SK-N-SH treated with all-trans-retinoic acid at 6 μM for 48 hours (cell line): ENCODE results near the gene CAST.

Experiments used
- ATAC-seq: fragments of 200-7000 bp; cut with Tn5 transposase; 3 replicates; pipeline ENCODE4 v1.9.1; 2020; ENCODE audit warnings: mild to moderate bottlenecking, moderate library complexity
- ARNTL ChIP-seq: fragments of 450-650 bp; formaldehyde crosslinking; IDR thresholded peaks from 2 replicates; pipeline ENCODE4 v1.5.0; 2020; ENCODE audit warnings: low read depth, mild to moderate bottlenecking, moderate library complexity, borderline replicate concordance
- BACH2 ChIP-seq: fragments of 250-450 bp; sonication (Bioruptor Pico); IDR thresholded peaks from 2 replicates; pipeline ENCODE4 v1.9.0; 2021; ENCODE audit warnings: mild to moderate bottlenecking, borderline replicate concordance
- CREB5 ChIP-seq: fragments of 250-450 bp; sonication (Bioruptor Pico); IDR thresholded peaks from 2 replicates; pipeline ENCODE4 v1.5.1; 2020; ENCODE audit warnings: low read depth, mild to moderate bottlenecking, moderate library complexity
- CSDC2 ChIP-seq: fragments of 250-450 bp; sonication (Bioruptor Pico); IDR thresholded peaks from 2 replicates; pipeline ENCODE4 v1.5.0; 2020; ENCODE audit warnings: mild to moderate bottlenecking, moderate library complexity
- ESRRG ChIP-seq: fragments of 250-450 bp; sonication (Bioruptor Pico); IDR thresholded peaks from 2 replicates; pipeline ENCODE4 v1.6.1; 2021; ENCODE audit warnings: mild to moderate bottlenecking
- ISL1 ChIP-seq: fragments of 250-450 bp; sonication (Bioruptor Pico); IDR thresholded peaks from 2 replicates; pipeline ENCODE4 v2.1.2; 2022; ENCODE audit warnings: mild to moderate bottlenecking, moderate library complexity
- PATZ1 ChIP-seq: fragments of 250-450 bp; sonication (Bioruptor Pico); IDR thresholded peaks from 2 replicates; pipeline ENCODE4 v1.8.0; 2020; ENCODE audit warnings: mild to moderate bottlenecking, moderate library complexity, borderline replicate concordance
- PPARA ChIP-seq: fragments of 250-450 bp; sonication (Bioruptor Pico); IDR thresholded peaks from 2 replicates; pipeline ENCODE4 v1.5.0; 2020; ENCODE audit warnings: mild to moderate bottlenecking, borderline replicate concordance
- TOX ChIP-seq: fragments of 250-450 bp; sonication (Bioruptor Pico); IDR thresholded peaks from 2 replicates; pipeline ENCODE4 v1.8.0; 2021; ENCODE audit warnings: mild to moderate bottlenecking, moderate library complexity, borderline replicate concordance
- TSHZ2 ChIP-seq: fragments of 250-450 bp; sonication (Bioruptor Pico); IDR thresholded peaks from 2 replicates; pipeline ENCODE4 v1.5.0; 2020; ENCODE audit warnings: mild to moderate bottlenecking, moderate library complexity
- ZC3H10 ChIP-seq: fragments of 250-450 bp; sonication (Bioruptor Pico); IDR thresholded peaks from 2 replicates; pipeline ENCODE4 v1.5.1; 2021; ENCODE audit warnings: mild to moderate bottlenecking, moderate library complexity
- ZFP30 ChIP-seq: fragments of 450-650 bp; formaldehyde crosslinking; IDR thresholded peaks from 2 replicates; pipeline ENCODE4 v1.5.0; 2022; ENCODE audit warnings: mild to moderate bottlenecking, moderate library complexity
- ZNF565 ChIP-seq: fragments of 450-650 bp; formaldehyde crosslinking; conservative IDR thresholded peaks from 2 replicates; pipeline ENCODE4 v1.5.0; 2020; ENCODE audit warnings: low read depth, mild to moderate bottlenecking, moderate library complexity
- ZNF70 ChIP-seq: fragments of 450-650 bp; formaldehyde crosslinking; IDR thresholded peaks from 2 replicates; pipeline ENCODE4 v1.5.0; 2020; ENCODE audit warnings: mild to moderate bottlenecking, moderate library complexity
- TF ChIP-seq, protein P1 (sequence below): fragments of 250-450 bp; sonication (Bioruptor Pico); IDR thresholded peaks from 2 replicates; pipeline ENCODE4 v1.8.0; 2021; ENCODE audit warnings: low read depth, mild to moderate bottlenecking, moderate library complexity, borderline replicate concordance

Gene CAST

DNA sequence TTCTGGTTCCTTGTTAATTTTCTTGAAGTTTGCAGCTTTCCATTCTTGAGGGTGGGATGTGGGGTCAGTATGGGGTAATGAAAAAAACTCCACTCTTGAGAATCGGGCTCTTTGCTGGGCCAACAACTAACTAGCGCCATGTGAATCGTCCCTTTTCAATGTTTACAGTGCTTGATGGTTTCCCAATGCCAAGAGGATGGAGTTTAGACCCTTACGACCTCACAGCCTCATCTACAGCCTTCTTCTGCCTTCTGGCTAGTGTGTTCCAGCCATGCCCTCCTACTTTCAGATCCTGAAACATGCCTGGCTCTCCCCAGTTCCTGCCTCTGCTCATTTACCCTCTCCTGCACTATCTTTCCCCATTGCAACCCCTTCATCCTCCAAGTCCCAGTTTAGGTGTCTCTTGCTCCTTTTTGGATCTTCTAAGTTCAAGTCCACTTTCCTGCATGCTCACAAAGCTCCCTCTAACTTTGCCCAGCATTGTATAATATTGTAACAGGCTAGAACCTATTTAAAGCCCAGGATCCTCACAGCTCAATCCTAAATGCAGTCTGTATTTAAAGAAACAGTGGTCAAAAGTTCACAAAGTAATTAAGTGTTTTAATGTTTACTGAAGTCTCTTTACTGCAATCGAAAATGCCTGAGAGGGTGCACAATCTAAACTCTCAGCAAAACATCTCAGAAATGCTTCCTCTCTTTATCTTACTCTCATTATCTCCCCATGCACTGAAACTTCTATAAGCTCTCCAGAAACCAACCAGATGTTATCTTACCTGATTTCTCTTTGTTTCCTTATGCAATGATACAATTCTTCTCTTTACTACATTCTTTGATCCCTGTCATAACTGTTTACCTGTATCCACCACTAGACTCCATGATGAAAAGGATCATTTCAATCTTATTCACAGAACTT lies 20.6 kb upstream of the CAST start:
- TF ChIP-seq, protein P1, sequence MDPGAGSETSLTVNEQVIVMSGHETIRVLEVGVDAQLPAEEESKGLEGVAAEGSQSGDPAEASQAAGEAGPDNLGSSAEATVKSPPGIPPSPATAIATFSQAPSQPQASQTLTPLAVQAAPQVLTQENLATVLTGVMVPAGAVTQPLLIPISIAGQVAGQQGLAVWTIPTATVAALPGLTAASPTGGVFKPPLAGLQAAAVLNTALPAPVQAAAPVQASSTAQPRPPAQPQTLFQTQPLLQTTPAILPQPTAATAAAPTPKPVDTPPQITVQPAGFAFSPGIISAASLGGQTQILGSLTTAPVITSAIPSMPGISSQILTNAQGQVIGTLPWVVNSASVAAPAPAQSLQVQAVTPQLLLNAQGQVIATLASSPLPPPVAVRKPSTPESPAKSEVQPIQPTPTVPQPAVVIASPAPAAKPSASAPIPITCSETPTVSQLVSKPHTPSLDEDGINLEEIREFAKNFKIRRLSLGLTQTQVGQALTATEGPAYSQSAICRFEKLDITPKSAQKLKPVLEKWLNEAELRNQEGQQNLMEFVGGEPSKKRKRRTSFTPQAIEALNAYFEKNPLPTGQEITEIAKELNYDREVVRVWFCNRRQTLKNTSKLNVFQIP (CRISPR knock-in tag), result no peak
- TF ChIP-seq CSDC2 (CRISPR knock-in tag) (no peak), ZC3H10 (CRISPR knock-in tag) (no peak), ARNTL (CRISPR knock-in tag) (no peak), CREB5 (CRISPR knock-in tag) (no peak), TOX (CRISPR knock-in tag) (no peak), PATZ1 (CRISPR knock-in tag) (no peak), ZNF70 (no peak), ZFP30 (CRISPR knock-in tag) (no peak), ESRRG (CRISPR knock-in tag) (no peak), ISL1 (no peak), ZNF565 (no peak)
- no peak for ATAC-seq

DNA sequence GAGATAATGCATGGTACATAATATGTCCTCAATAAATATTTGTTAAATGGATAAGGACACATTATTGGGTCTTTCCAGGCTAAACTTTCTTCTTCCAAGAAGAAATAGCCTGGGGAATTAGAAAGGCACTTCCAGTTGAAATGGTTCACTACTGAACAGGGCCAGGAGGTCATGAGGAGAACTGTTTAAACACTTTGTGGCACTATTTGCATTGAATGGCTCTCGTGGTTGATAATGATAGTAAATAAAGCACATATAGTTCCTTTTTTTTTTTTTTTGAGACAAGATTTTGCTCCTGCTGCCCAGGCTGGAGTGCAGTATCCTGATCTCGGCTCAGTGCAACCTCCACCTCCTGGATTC lies 19.9 kb upstream of the CAST start:
- no peak for TF ChIP-seq PATZ1 (CRISPR knock-in tag)
- TF ChIP-seq ZFP30 (CRISPR knock-in tag), result no peak
- TF ChIP-seq ZC3H10 (CRISPR knock-in tag), result no peak
- TF ChIP-seq PPARA, result no peak
- no peak for TF ChIP-seq TSHZ2 (CRISPR knock-in tag)
- TF ChIP-seq, protein P1 (CRISPR knock-in tag), result no peak

DNA sequence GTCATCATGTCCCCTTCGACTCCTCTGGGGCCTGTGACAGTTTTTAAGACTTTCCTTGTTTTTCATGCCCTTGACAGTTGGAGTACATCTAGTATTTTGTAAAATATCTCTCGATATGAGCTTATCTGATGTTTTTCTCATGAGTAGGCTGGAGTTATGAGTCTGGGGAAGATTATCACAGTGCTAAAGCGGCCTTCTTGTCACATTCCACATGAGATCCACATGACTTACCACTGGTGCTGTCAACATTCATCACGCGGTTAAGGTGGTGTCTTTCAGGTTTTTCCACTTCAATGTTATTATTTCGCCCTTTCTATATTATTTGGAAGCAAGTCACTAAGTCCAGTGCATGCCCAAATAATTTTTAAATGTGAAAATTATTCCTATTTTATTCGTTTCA lies 17.1 kb upstream of the CAST start:
- TF ChIP-seq BACH2 (CRISPR knock-in tag), result no peak
- no peak for TF ChIP-seq ZNF565
- TF ChIP-seq ARNTL (CRISPR knock-in tag), result no peak
- ATAC-seq, result no peak

More for the DNA sequence above, 19.9 kb upstream of the CAST start:
- ATAC-seq, result no peak
